SU-DHL-6 (cell line): ENCODE data around the gene KLF17.

ENCODE experiments used
- H2AFZ ChIP-seq: fragments of 200-600 bp; sonication (generic); 2 replicates; pipeline ENCODE4 v1.6.1; 2014; ENCODE audit warnings: low read depth, mild to moderate bottlenecking, moderate library complexity, mixed read lengths, antibody characterized with exemption, low read length; ENCODE audit not compliant: severe bottlenecking
- H3F3A ChIP-seq: fragments of 200-600 bp; shearing (Covaris generic); 2 replicates; pipeline ENCODE4 v1.6.0; 2016; ENCODE audit warnings: antibody characterized with exemption, mild to moderate bottlenecking; ENCODE audit not compliant: insufficient read depth
- H3K27ac ChIP-seq: fragments of 200-600 bp; sonication (generic); 2 replicates; pipeline ENCODE4 v1.5.1; 2016; ENCODE audit warnings: low read depth, mild to moderate bottlenecking, low read length, moderate library complexity, mixed read lengths
- H3K27me3 ChIP-seq: fragments of 200-600 bp; sonication (generic), shearing (Covaris generic); 2 replicates; pipeline ENCODE4 v1.6.0; 2014; ENCODE audit warnings: mild to moderate bottlenecking, low read length
- H3K36me3 ChIP-seq: fragments of 200-600 bp; sonication (generic); 2 replicates; pipeline ENCODE4 v1.6.1; 2014; ENCODE audit warnings: mild to moderate bottlenecking, low read length, mixed read lengths
- H3K4me2 ChIP-seq: fragments of 300-600, 200-600 bp; shearing (Covaris generic), sonication (generic); 2 replicates; pipeline ENCODE4 v1.6.0; 2014; ENCODE audit warnings: low read length, low read depth, mild to moderate bottlenecking; ENCODE audit not compliant: poor library complexity, severe bottlenecking
- H3K4me3 ChIP-seq: fragments of 200-600 bp; sonication (generic); 2 replicates; pipeline ENCODE4 v1.5.1; 2014; ENCODE audit warnings: antibody characterized with exemption, low read length, mild to moderate bottlenecking, mixed read lengths; ENCODE audit not compliant: insufficient read depth, poor library complexity, severe bottlenecking
- H3K79me2 ChIP-seq: fragments of 200-600 bp; sonication (generic); 2 replicates; pipeline ENCODE4 v1.6.1; 2014; ENCODE audit warnings: mild to moderate bottlenecking, low read length, moderate library complexity; ENCODE audit not compliant: insufficient read depth
- H3K9ac ChIP-seq: fragments of 200-600 bp; sonication (generic); 2 replicates; pipeline ENCODE4 v1.7.0; 2014; ENCODE audit warnings: mild to moderate bottlenecking, low read length
- H3K9me2 ChIP-seq: fragments of 200-600 bp; sonication (generic); replicated peaks from 2 replicates; pipeline ENCODE4 v1.6.1; 2014; ENCODE audit warnings: low read length; ENCODE audit not compliant: insufficient read depth
- H3K9me3 ChIP-seq: fragments of 200-600 bp; sonication (generic); 2 replicates; pipeline ENCODE4 v1.6.1; 2014; ENCODE audit warnings: low read length, mixed read lengths; ENCODE audit not compliant: insufficient read depth
- H4K20me1 ChIP-seq: fragments of 200-600 bp; sonication (generic); 2 replicates; pipeline ENCODE4 v1.6.1; 2014; ENCODE audit warnings: low read depth, mild to moderate bottlenecking, antibody characterized with exemption, low read length, moderate library complexity, mixed read lengths
- EZH2phosphoT487 ChIP-seq: fragments of 200-600 bp; sonication (generic), shearing (Covaris generic); conservative IDR thresholded peaks from 2 replicates; pipeline ENCODE4 v1.6.1; 2018; ENCODE audit warnings: mild to moderate bottlenecking, antibody characterized with exemption, low read length, moderate library complexity, mixed read lengths
- TF ChIP-seq, protein P1 (sequence below): fragments of 200-600 bp; sonication (generic); IDR thresholded peaks from one replicate; pipeline ENCODE4 v1.5.1; 2017; ENCODE audit warnings: antibody characterized with exemption, mild to moderate bottlenecking, low read length, moderate library complexity; ENCODE audit not compliant: insufficient read depth, poor library complexity, severe bottlenecking

KLF17 gene

GRCh38 chr1:44154049-44154448 is 35.4 kb downstream of the KLF17 start:
- H4K20me1 ChIP-seq: no peaks in the 10 kb centered on the region
- H3K4me2 ChIP-seq: no peak overlapping the region
- no peaks in the 10 kb centered on the region for H3K27me3 ChIP-seq
- no peak overlapping the region for H3K4me3 ChIP-seq
- no peaks in the 10 kb centered on the region for H3K9me3 ChIP-seq
- no peak for TF ChIP-seq EZH2phosphoT487
- TF ChIP-seq, protein P1, sequence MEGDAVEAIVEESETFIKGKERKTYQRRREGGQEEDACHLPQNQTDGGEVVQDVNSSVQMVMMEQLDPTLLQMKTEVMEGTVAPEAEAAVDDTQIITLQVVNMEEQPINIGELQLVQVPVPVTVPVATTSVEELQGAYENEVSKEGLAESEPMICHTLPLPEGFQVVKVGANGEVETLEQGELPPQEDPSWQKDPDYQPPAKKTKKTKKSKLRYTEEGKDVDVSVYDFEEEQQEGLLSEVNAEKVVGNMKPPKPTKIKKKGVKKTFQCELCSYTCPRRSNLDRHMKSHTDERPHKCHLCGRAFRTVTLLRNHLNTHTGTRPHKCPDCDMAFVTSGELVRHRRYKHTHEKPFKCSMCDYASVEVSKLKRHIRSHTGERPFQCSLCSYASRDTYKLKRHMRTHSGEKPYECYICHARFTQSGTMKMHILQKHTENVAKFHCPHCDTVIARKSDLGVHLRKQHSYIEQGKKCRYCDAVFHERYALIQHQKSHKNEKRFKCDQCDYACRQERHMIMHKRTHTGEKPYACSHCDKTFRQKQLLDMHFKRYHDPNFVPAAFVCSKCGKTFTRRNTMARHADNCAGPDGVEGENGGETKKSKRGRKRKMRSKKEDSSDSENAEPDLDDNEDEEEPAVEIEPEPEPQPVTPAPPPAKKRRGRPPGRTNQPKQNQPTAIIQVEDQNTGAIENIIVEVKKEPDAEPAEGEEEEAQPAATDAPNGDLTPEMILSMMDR: no peak
- no peaks in the 10 kb centered on the region for H3K36me3 ChIP-seq
- H3K9ac ChIP-seq: no peak overlapping the region
- no peak overlapping the region for H2AFZ ChIP-seq
- no peak overlapping the region for H3K27ac ChIP-seq
- H3F3A ChIP-seq: no peaks in the 10 kb centered on the region
- no peaks in the 10 kb centered on the region for H3K79me2 ChIP-seq
- no peaks in the 10 kb centered on the region for H3K9me2 ChIP-seq

DNA sequence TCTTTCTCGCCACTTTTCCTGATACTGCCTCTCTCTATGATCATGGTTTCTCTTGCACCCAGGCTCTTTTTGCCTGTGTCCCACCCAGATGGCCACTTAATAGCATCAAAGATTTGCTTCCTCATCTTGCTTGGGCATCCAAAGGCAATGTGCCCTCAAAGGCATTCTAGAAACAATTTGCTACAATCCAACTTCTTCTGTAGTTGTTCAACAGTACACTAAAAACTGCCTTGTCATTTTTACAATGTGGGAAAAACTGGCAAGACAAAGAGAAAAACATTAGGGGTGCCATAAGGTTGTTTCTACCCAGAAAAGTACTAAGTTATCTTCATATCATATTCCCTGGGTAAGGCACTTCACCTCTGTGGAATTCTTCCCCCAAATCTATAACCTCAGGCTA is 39.3 kb downstream of the KLF17 start:
- H3F3A ChIP-seq: no peaks in the 10 kb centered on the region
- H3K9me2 ChIP-seq: no peaks in the 10 kb centered on the region
- TF ChIP-seq EZH2phosphoT487: no peak
- TF ChIP-seq, protein P1: no peak
- no peaks in the 10 kb centered on the region for H3K9me3 ChIP-seq
- no peaks in the 10 kb centered on the region for H4K20me1 ChIP-seq
- no peaks in the 10 kb centered on the region for H3K36me3 ChIP-seq
- H3K27me3 ChIP-seq: no peaks in the 10 kb centered on the region
- no peak overlapping the region for H3K27ac ChIP-seq
- H3K79me2 ChIP-seq: no peaks in the 10 kb centered on the region
- no peak overlapping the region for H3K4me3 ChIP-seq
- H3K9ac ChIP-seq: no peak overlapping the region
- H3K4me2 ChIP-seq: no peak overlapping the region
- H2AFZ ChIP-seq: no peak overlapping the region

GRCh38 chr1:44158871-44159270 is 40.2 kb downstream of the KLF17 start:
- H3K27ac ChIP-seq: no peak overlapping the region
- no peak overlapping the region for H3K4me2 ChIP-seq
- H3K4me3 ChIP-seq: no peak overlapping the region
- H4K20me1 ChIP-seq: no peaks in the 10 kb centered on the region
- TF ChIP-seq, protein P1: no peak
- no peak for TF ChIP-seq EZH2phosphoT487
- no peaks in the 10 kb centered on the region for H3F3A ChIP-seq
- H3K36me3 ChIP-seq: no peaks in the 10 kb centered on the region
- no peaks in the 10 kb centered on the region for H3K27me3 ChIP-seq
- no peaks in the 10 kb centered on the region for H3K9me2 ChIP-seq
- H3K9me3 ChIP-seq: no peaks in the 10 kb centered on the region
- no peak overlapping the region for H3K9ac ChIP-seq
- H3K79me2 ChIP-seq: no peaks in the 10 kb centered on the region
- no peak overlapping the region for H2AFZ ChIP-seq

DNA sequence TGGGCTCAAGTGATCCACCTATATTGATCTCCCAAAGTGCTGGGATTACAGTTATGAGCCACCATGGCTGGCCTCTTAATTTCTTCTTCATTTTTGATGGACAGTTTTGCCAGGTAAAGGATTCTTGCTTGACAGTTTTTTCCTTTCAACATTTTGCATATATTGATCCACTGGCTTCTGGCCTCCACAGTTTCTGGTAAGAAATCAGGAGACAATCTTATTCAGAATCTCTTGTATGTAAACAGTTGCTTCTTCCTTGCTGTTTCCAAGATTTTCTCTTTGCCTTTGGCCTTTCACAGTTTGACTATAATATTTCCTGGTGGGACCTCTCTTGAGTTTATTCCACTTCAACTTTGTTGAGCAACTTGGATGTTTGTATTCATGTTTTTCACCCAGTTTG is 42.9 kb downstream of the KLF17 start:
- Histone ChIP-seq H3F3A (no peaks in the 10 kb centered on the region), H3K79me2 (no peaks in the 10 kb centered on the region), H3K9ac (no peak overlapping the region), H3K4me3 (no peak overlapping the region), H3K9me3 (no peaks in the 10 kb centered on the region), H3K27ac (no peak overlapping the region), H4K20me1 (no peaks in the 10 kb centered on the region), H3K36me3 (no peaks in the 10 kb centered on the region), H3K27me3 (no peaks in the 10 kb centered on the region), H3K4me2 (no peak overlapping the region), H2AFZ (no peak overlapping the region), H3K9me2 (no peaks in the 10 kb centered on the region)
- no peak for TF ChIP-seq EZH2phosphoT487
- TF ChIP-seq, protein P1: no peak
